Measurements from ENCODE around the gene SCFD2.

Gene SCFD2

GRCh38 chr4:52842792-52843191 is 523.1 kb downstream of the SCFD2 start:
- no peak overlapping the region for H3K27ac ChIP-seq (replicated peaks)
- no peak for TF ChIP-seq GABPA (IDR thresholded peaks at IDR 0.05; ENCODE audit: low read depth)
- H3K27me3 ChIP-seq (ENCODE audit: insufficient read depth, poor library complexity, severe bottlenecking), result no peaks in the 10 kb centered on the region
- no peak for DNase-seq (ENCODE audit: low read depth in 1 of 2, low spot score in 1 of 2)
- H3K4me3 ChIP-seq (replicated peaks; ENCODE audit: insufficient read depth, low read length), result no peak overlapping the region

GRCh38 chr4:52841682-52842456 is 524.0 kb downstream of the SCFD2 start:
- Histone ChIP-seq H3K27ac (replicated peaks) (no peak overlapping the region), H3K27me3 (ENCODE audit: insufficient read depth, poor library complexity, severe bottlenecking) (no peaks in the 10 kb centered on the region), H3K4me3 (replicated peaks; ENCODE audit: insufficient read depth, low read length) (no peak overlapping the region)
- DNase-seq (ENCODE audit: low read depth in 1 of 2, low spot score in 1 of 2), result no peak
- TF ChIP-seq GABPA (IDR thresholded peaks at IDR 0.05; ENCODE audit: low read depth) (no peak), POLR2AphosphoS5 (IDR thresholded peaks at IDR 0.05; ENCODE audit: low read depth) (no peak), SPI1 (IDR thresholded peaks at IDR 0.05; ENCODE audit: borderline replicate concordance, low read depth) (no peak), CTCF (IDR thresholded peaks at IDR 0.05; ENCODE audit: insufficient read depth, low read length) (no peak), REST (IDR thresholded peaks at IDR 0.05; ENCODE audit: insufficient replicate concordance, low read depth) (no peak)

GRCh38 chr4:52840531-52841370 is 525.1 kb downstream of the SCFD2 start:
- Histone ChIP-seq H3K27me3 (ENCODE audit: insufficient read depth, poor library complexity, severe bottlenecking) (no peaks in the 10 kb centered on the region), H3K4me3 (replicated peaks; ENCODE audit: insufficient read depth, low read length) (no peak overlapping the region), H3K27ac (replicated peaks) (no peak overlapping the region)
- TF ChIP-seq REST (IDR thresholded peaks at IDR 0.05; ENCODE audit: insufficient replicate concordance, low read depth) (no peak), SPI1 (IDR thresholded peaks at IDR 0.05; ENCODE audit: borderline replicate concordance, low read depth) (no peak), POLR2AphosphoS5 (IDR thresholded peaks at IDR 0.05; ENCODE audit: low read depth) (no peak), CTCF (IDR thresholded peaks at IDR 0.05; ENCODE audit: insufficient read depth, low read length) (no peak), GABPA (IDR thresholded peaks at IDR 0.05; ENCODE audit: low read depth) (no peak)
- no peak for DNase-seq (ENCODE audit: low read depth in 1 of 2, low spot score in 1 of 2)

Data from HL-60 (cell line).